NCI-H1436 treated with DMSO at 0.1 percent for 48 hours (cell line): ENCODE results near the gene NFKBIZ.
A peak's percentile ranks its signal among the peaks of the same experiment; 100 is the strongest.

ENCODE experiments used
- DNase-seq: peaks from one replicate; lab custom pipeline; 2025; lab: John Stamatoyannopoulos, UW

Gene NFKBIZ

GRCh38 chr3:101848754-101849713, at the start of gene NFKBIZ:
Gene NFKBIZ, plus strand, starts transcription at chr3:101849514. Its CDS starts 115 bp downstream, at chr3:101849629.
- DNase-seq = peak; percentile 41

- no peak for DNase-seq
Measured at GRCh38 chr3:101801174-101801573, 48.1 kb upstream of the NFKBIZ start.

- DNase-seq = no peak
Measured at GRCh38 chr3:101802179-101802578, 47.1 kb upstream of the NFKBIZ start.

GRCh38 chr3:101803173-101803782, 46.0 kb upstream of the NFKBIZ start:
- peak; percentile 20 for DNase-seq

- no peak for DNase-seq
Measured at GRCh38 chr3:101803939-101804338, 45.4 kb upstream of the NFKBIZ start.

- DNase-seq = no peak
Measured at GRCh38 chr3:101806491-101806890, 42.8 kb upstream of the NFKBIZ start.

GRCh38 chr3:101807888-101808287, 41.4 kb upstream of the NFKBIZ start:
- no peak for DNase-seq

- no peak for DNase-seq
Measured at GRCh38 chr3:101809178-101810021, 39.9 kb upstream of the NFKBIZ start.

GRCh38 chr3:101810022-101810418, 39.3 kb upstream of the NFKBIZ start:
- no peak for DNase-seq

- DNase-seq = no peak
Measured at GRCh38 chr3:101811875-101812274, 37.4 kb upstream of the NFKBIZ start.

- DNase-seq = no peak
Measured at GRCh38 chr3:101812895-101813294, 36.4 kb upstream of the NFKBIZ start.

- DNase-seq = no peak
Measured at GRCh38 chr3:101813817-101814440, 35.4 kb upstream of the NFKBIZ start.

GRCh38 chr3:101814835-101815234, 34.5 kb upstream of the NFKBIZ start:
- DNase-seq = no peak

GRCh38 chr3:101816215-101817149, 32.8 kb upstream of the NFKBIZ start:
- DNase-seq = no peak

- DNase-seq = no peak
Measured at GRCh38 chr3:101817992-101818391, 31.3 kb upstream of the NFKBIZ start.

GRCh38 chr3:101819649-101820206, 29.6 kb upstream of the NFKBIZ start:
- DNase-seq = no peak

- no peak for DNase-seq
Measured at GRCh38 chr3:101821503-101821902, 27.8 kb upstream of the NFKBIZ start.

GRCh38 chr3:101823525-101823924, 25.8 kb upstream of the NFKBIZ start:
- DNase-seq = no peak

GRCh38 chr3:101824702-101825101, 24.6 kb upstream of the NFKBIZ start:
- DNase-seq = no peak

- no peak for DNase-seq
Measured at GRCh38 chr3:101825904-101826445, 23.3 kb upstream of the NFKBIZ start.
